Measurements from ENCODE around the gene LITAF.
"Not testable (repeated sequence)": the region's sequence is repeated elsewhere in the genome, so short reads cannot be mapped to it uniquely, and the experiment has no call there.

Gene LITAF

GRCh38 chr16:11515540-11516430 lies 70.9 kb downstream of the LITAF start:
- no peak for DNase-seq

DNA sequence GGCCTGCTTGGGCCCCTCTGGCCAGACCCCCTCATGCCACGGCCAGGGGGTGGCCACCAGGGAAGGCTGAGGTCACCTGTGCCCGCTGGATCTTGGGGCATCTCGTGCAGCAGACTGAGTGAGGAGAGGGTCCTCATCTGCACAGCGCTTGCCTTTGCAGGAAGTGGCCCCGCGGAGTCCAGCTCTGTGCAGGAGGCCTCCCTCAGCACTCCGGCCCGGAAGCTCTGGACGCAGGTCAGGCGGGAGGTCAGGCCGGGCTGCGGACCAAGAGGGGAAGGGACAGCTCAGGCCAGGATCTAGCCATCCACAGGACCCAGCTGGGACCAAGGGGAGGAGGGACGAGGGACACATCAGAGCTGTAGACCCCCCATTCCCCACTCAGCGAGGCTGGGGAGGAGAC lies 72.4 kb downstream of the LITAF start:
- no peak for DNase-seq

DNA sequence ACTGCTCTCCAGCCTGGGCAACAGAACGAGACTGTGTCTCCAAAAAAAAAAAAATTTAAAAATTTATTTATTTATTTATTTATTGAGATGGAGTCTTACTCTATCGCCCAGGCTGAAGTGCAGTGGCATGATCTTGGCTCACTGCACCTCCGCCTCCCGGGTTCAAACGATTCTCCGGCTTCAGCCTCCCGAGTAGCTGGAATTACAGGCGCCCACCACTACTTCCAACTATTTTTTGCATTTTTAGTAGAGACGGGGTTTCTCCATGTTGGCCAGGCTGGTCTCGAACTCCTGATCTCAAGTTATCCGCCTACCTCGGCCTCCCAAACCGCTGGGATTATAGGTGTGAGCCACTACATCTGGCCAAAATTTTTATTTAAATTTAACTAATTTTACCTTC lies 73.4 kb downstream of the LITAF start:
- not testable (repeated sequence) for DNase-seq

DNA sequence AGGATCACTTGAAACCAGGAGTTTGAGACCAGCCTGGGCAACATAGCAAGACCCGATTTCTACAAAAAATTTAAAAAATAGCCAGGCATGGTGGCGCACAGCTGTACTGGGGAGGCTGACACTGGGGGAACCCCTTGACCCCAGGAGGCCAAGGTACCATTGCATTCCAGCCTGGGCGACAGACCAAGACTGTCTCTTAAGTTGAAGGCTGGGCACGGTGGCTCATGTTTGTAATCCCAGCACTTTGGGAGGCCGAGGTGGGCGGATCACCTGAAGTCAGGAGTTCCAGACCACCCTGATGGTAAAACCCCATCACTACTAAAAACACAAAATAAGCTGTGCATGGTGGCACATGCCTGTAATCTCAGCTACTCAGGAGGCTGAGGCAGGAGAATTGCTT lies 74.9 kb downstream of the LITAF start:
- no peak for DNase-seq

- DNase-seq = no peak
Measured at GRCh38 chr16:11511328-11511727, 75.4 kb downstream of the LITAF start.

DNA sequence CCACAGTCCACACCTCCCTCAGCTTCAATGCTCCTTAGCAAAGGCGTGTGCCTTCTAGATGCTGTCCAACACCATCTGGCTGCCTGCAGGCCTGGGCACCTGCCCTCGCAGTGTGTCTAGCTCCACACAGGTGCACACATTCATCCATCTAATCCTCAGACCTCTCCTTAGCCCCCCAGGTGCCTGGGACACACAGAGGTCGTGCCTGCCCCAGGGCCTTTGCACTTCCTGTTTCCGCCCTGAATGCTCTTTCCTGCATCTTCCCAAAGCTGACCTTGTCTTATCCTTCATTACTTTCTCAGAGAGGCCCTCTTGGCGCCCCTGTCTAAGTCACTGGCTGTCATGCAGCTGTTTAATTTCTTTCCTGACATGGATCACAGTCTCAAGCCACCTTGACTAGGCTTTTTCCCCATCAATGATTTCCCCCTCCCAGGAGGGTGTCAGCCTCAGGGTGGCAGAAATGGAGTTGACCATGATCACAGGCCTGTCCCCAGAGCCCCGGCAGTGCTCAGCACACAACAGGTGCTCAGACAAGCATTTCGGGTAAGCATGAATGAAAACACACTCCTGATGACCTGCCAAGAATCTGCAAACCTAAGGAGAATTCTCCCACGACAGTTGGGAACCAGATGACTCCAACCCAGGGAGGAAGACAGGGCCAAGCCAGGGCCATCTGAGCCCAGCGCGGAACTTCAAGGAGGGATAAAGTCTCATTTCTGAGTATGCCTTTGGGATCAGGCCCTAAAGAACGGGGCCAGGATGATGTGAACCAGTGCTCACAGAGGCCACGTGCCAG lies 76.3 kb downstream of the LITAF start:
- DNase-seq = no peak

- no peak for DNase-seq
Measured at GRCh38 chr16:11507991-11508390, 78.7 kb downstream of the LITAF start.

- DNase-seq = no peak
Measured at GRCh38 chr16:11507350-11507749, 79.4 kb downstream of the LITAF start.

GRCh38 chr16:11506741-11507305 lies 79.9 kb downstream of the LITAF start:
- DNase-seq = no peak

DNA sequence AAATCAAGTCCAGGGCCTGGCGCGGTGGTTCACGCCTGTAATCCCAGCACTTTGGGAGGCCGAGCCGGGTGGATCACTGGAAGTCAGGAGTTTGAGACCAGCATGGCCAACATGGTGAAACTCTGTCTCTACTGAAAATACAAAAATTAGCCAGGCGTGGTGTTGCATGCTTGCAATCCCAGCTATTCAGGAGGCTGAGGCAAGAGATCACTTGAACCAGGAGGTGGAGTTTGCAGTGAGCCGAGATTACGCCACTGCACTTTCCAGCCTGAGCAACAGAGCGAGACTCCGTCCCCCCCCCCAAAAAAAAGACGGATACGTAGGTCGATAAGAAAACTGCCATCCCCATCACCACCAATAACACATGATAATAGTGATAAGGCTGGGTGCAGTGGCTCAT lies 82.5 kb downstream of the LITAF start:
- not testable (repeated sequence) for DNase-seq

- DNase-seq = no peak
Measured at GRCh38 chr16:11503566-11503965, 83.2 kb downstream of the LITAF start.

GRCh38 chr16:11502239-11502638 lies 84.5 kb downstream of the LITAF start:
- DNase-seq = no peak

GRCh38 chr16:11501632-11502031 lies 85.1 kb downstream of the LITAF start:
- peak; percentile 17 for DNase-seq

DNA sequence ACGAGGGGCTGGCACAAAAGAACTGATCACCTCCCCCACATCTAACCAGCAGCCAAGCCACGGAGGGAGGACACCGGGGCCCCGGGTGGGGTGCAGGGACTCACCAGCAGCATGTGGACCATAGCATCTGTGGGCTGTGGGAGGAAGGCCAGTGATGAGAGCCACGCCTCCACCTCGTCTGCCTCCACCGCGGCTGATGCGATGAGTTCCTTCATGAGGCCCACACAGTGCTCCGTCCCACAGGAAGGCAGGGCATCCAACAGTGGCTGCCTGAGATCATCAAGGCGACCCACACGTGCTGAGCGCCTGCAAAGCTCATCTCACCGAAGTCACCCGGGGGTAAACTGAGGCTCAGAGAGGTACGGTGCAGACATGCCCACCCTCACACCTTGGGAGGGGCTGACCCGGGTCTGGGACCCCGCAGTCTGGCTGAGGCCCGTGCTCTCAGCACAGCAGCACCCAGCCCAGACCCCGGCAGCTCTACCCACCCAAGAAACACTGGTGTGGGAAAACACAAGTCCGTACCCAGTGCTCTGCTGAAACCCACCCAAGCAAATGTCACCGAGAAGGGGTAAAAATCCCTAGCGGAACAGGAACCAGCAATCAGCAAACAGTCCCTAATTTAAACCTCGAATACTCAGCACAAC lies 85.9 kb downstream of the LITAF start:
- DNase-seq = no peak

DNA sequence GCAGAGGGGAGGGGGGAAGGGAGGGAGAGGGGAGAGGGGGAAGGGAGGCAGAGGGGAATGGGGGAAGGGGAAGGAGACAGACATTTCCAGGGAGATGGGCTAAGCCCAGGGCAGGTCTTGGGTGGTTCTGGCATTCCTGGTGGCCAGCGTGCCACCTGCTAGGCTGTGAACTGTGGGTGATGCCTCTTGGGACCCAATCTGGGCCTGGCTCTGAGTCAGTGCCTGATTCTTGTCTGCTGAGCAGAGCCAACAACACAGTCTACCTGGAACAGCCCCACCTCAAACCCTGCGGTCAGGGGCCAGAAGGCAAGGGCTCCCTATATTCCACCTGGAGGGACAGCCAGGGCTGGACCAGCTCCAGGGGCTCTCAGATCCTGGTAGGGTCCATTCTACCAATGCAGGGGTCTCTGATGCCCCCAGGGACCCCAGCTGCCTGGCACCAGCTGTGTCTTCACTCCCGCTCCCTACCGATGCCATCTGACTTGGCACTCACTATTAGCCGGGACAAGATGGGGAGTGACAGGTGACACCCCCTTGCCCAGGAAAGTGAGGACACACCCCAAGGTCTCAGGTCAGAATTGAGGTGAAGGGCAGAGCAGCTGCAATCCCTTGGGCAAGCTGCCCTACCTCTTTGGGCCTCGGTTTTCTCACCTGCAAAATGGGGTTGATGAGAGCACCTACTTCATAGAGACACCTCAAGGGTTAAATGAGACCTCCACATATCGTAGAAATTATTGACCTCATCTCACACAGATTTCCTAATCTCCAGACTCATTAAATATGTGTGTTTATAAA lies 87.2 kb downstream of the LITAF start:
- DNase-seq = no peak

- DNase-seq = no peak
Measured at GRCh38 chr16:11498683-11499082, 88.0 kb downstream of the LITAF start.

- no peak for DNase-seq
Measured at GRCh38 chr16:11497851-11498289, 88.8 kb downstream of the LITAF start.
